GM19193 (cell line): Measurements from ENCODE around the gene C1QTNF9.
"Not testable (repeated sequence)": the region's sequence is repeated elsewhere in the genome, so short reads cannot be mapped to it uniquely, and the experiment has no call there.

Source experiments
- POLR2A ChIP-seq: IDR thresholded peaks from 4 replicates; pipeline ENCODE4 v1.6.1; 2011; ENCODE audit not compliant: insufficient read depth, insufficient read length; ENCODE audit errors: extremely low read depth

C1QTNF9 gene

GRCh38 chr13:24309300-24309699 is at the start of gene C1QTNF9:
C1QTNF9 (plus strand) TSS chr13:24309580; CDS start chr13:24316004, 6,424 bp downstream.
- not testable (repeated sequence) for TF ChIP-seq POLR2A

- no peak for TF ChIP-seq POLR2A
These were observed 47.8 kb upstream of the C1QTNF9 start for GRCh38 chr13:24261566-24261965.

GRCh38 chr13:24263632-24264031 is 45.7 kb upstream of the C1QTNF9 start:
- no peak for TF ChIP-seq POLR2A

- no peak for TF ChIP-seq POLR2A
These were observed 44.4 kb upstream of the C1QTNF9 start for GRCh38 chr13:24264976-24265375.

- no peak for TF ChIP-seq POLR2A
These were observed 43.9 kb upstream of the C1QTNF9 start for GRCh38 chr13:24265453-24265852.

GRCh38 chr13:24267274-24267673 is 42.1 kb upstream of the C1QTNF9 start:
- TF ChIP-seq POLR2A: no peak

- no peak for TF ChIP-seq POLR2A
These were observed 41.6 kb upstream of the C1QTNF9 start for GRCh38 chr13:24267801-24268200.

GRCh38 chr13:24269821-24270220 is 39.6 kb upstream of the C1QTNF9 start:
- no peak for TF ChIP-seq POLR2A

- TF ChIP-seq POLR2A: peak; percentile 60
These were observed 38.7 kb upstream of the C1QTNF9 start for GRCh38 chr13:24270639-24271141.

GRCh38 chr13:24271231-24271600 is 38.2 kb upstream of the C1QTNF9 start:
- TF ChIP-seq POLR2A: no peak

- TF ChIP-seq POLR2A: peak; percentile 22
These were observed 37.6 kb upstream of the C1QTNF9 start for GRCh38 chr13:24271601-24272451.

- TF ChIP-seq POLR2A: no peak
These were observed 36.8 kb upstream of the C1QTNF9 start for GRCh38 chr13:24272452-24273161.

GRCh38 chr13:24273926-24274325 is 35.5 kb upstream of the C1QTNF9 start:
- no peak for TF ChIP-seq POLR2A

GRCh38 chr13:24274452-24275021 is 34.8 kb upstream of the C1QTNF9 start:
- TF ChIP-seq POLR2A: no peak

- TF ChIP-seq POLR2A: no peak
These were observed 34.3 kb upstream of the C1QTNF9 start for GRCh38 chr13:24275041-24275440.
